HEK293 (cell line): ENCODE results near the gene CD9.

Experiments used
- CTCF ChIA-PET: fragments of 350-600 bp; formaldehyde crosslinking; extraction: SDS; loops from one replicate; lab custom pipeline; 2021; ENCODE audit warnings: antibody characterized with exemption; lab: Yijun Ruan, JAX
- POLR2A ChIA-PET: fragments of 300-600 bp; formaldehyde crosslinking; extraction: SDS; loops from one replicate; lab custom pipeline; 2020; ENCODE audit warnings: antibody characterized with exemption, inconsistent platforms; lab: Yijun Ruan, JAX
- H3K27ac ChIP-seq: fragments of 200-500 bp; sonication (Bioruptor generic); 2 replicates; pipeline ENCODE4 v1.5.1; 2014; ENCODE audit warnings: low read depth, low read length, control low read depth, inconsistent platforms; ENCODE audit errors: extremely low read depth
- H3K36me3 ChIP-seq, 2 experiments: fragments of 200-500 bp in 1 of 2; sonication (Bioruptor generic) in 1 of 2; 1 replicate in 1 of 2; 2 replicates in 1 of 2; pipeline ENCODE4 v1.5.1; 2014 to 2017; ENCODE audit warnings: inconsistent platforms in 2 of 2, low read length in 2 of 2; ENCODE audit not compliant: control insufficient read depth in 2 of 2, insufficient read depth in 1 of 2
- H3K4me1 ChIP-seq: fragments of 200-500 bp; sonication (Bioruptor generic); 2 replicates; pipeline ENCODE4 v1.5.1; 2014; ENCODE audit warnings: mild to moderate bottlenecking, low read length, inconsistent platforms; ENCODE audit not compliant: control insufficient read depth, insufficient read depth
- H3K4me3 ChIP-seq: 2 replicates; pipeline ENCODE4 v1.5.1; 2011; ENCODE audit warnings: low read depth, mild to moderate bottlenecking, control low read depth, low read length, moderate library complexity
- H3K9me3 ChIP-seq: fragments of 200-500 bp; sonication (Bioruptor generic); 2 replicates; pipeline ENCODE4 v1.5.1; 2014; ENCODE audit warnings: low read depth, low read length, inconsistent platforms; ENCODE audit not compliant: control insufficient read depth, insufficient read depth
- BCL11A ChIP-seq: fragments of 450-650 bp; formaldehyde crosslinking; IDR thresholded peaks from 2 replicates; pipeline ENCODE4 v1.5.1; 2016; ENCODE audit warnings: low read depth, missing biosample characterization, missing genetic modification characterization
- ELK4 ChIP-seq: IDR thresholded peaks from 2 replicates; pipeline ENCODE4 v1.6.1; 2011; ENCODE audit warnings: mild to moderate bottlenecking, low read depth, low read length, borderline replicate concordance
- GFI1B ChIP-seq: fragments of 450-650 bp; formaldehyde crosslinking; IDR thresholded peaks from 2 replicates; pipeline ENCODE4 v1.5.1; 2016; ENCODE audit warnings: missing biosample characterization, missing genetic modification characterization
- GLI2 ChIP-seq: fragments of 450-650 bp; formaldehyde crosslinking; IDR thresholded peaks from 2 replicates; pipeline ENCODE4; 2017; ENCODE audit warnings: missing biosample characterization, missing genetic modification characterization, low read depth, borderline replicate concordance
- HOXC10 ChIP-seq: sonication (generic); formaldehyde crosslinking; IDR thresholded peaks from 2 replicates; pipeline ENCODE4 v1.8.1; 2023; ENCODE audit warnings: mild to moderate bottlenecking, missing genetic modification reagents
- KLF9 ChIP-seq: fragments of 450-650 bp; formaldehyde crosslinking; IDR thresholded peaks from 2 replicates; pipeline ENCODE4 v1.5.1; 2016; ENCODE audit warnings: missing biosample characterization, missing genetic modification characterization, low read depth
- REST ChIP-seq: fragments of 450-650 bp; formaldehyde crosslinking; IDR thresholded peaks from 2 replicates; pipeline ENCODE4 v1.5.1; 2016; ENCODE audit warnings: missing biosample characterization, missing genetic modification characterization
- YY1 ChIP-seq: fragments of 450-650 bp; formaldehyde crosslinking; IDR thresholded peaks from 2 replicates; pipeline ENCODE4 v1.5.1; 2018; ENCODE audit warnings: missing biosample characterization, missing genetic modification characterization
- ZBTB1 ChIP-seq: fragments of 450-650 bp; formaldehyde crosslinking; IDR thresholded peaks from 2 replicates; pipeline ENCODE4 v1.5.1; 2016; ENCODE audit warnings: missing biosample characterization, missing genetic modification characterization
- ZBTB20 ChIP-seq: fragments of 450-650 bp; formaldehyde crosslinking; IDR thresholded peaks from 2 replicates; pipeline ENCODE4 v1.5.1; 2016; ENCODE audit warnings: missing biosample characterization, missing genetic modification characterization
- ZBTB49 ChIP-seq: fragments of 450-650 bp; formaldehyde crosslinking; IDR thresholded peaks from 2 replicates; pipeline ENCODE4 v1.5.1; 2016; ENCODE audit warnings: missing biosample characterization, missing genetic modification characterization, low read depth
- ZNF133 ChIP-seq: fragments of 450-650 bp; formaldehyde crosslinking; IDR thresholded peaks from 2 replicates; pipeline ENCODE4 v1.5.1; 2016; ENCODE audit warnings: missing biosample characterization, missing genetic modification characterization
- ZNF19 ChIP-seq: fragments of 450-650 bp; formaldehyde crosslinking; IDR thresholded peaks from 2 replicates; pipeline ENCODE4; 2016; ENCODE audit warnings: missing biosample characterization, missing genetic modification characterization, low read depth
- ZNF239 ChIP-seq: fragments of 450-650 bp; formaldehyde crosslinking; IDR thresholded peaks from 2 replicates; pipeline ENCODE4 v1.5.1; 2016; ENCODE audit warnings: missing biosample characterization, missing genetic modification characterization
- ZNF311 ChIP-seq: fragments of 450-650 bp; formaldehyde crosslinking; IDR thresholded peaks from 2 replicates; pipeline ENCODE4 v1.5.1; 2017; ENCODE audit warnings: missing biosample characterization, missing genetic modification characterization, borderline replicate concordance
- ZNF335 ChIP-seq: fragments of 450-650 bp; formaldehyde crosslinking; conservative IDR thresholded peaks from 2 replicates; pipeline ENCODE4 v1.5.1; 2016; ENCODE audit warnings: missing biosample characterization, missing genetic modification characterization
- ZNF366 ChIP-seq: fragments of 450-650 bp; formaldehyde crosslinking; conservative IDR thresholded peaks from 2 replicates; pipeline ENCODE4 v1.5.1; 2016; ENCODE audit warnings: missing biosample characterization, missing genetic modification characterization
- ZNF521 ChIP-seq: fragments of 450-650 bp; formaldehyde crosslinking; IDR thresholded peaks from 2 replicates; pipeline ENCODE4 v1.5.1; 2017; ENCODE audit warnings: missing biosample characterization, mild to moderate bottlenecking, missing genetic modification characterization
- ZNF555 ChIP-seq: fragments of 450-650 bp; formaldehyde crosslinking; conservative IDR thresholded peaks from 2 replicates; pipeline ENCODE4 v1.5.1; 2017; ENCODE audit warnings: missing biosample characterization, mild to moderate bottlenecking, missing genetic modification characterization, inconsistent platforms
- ZNF571 ChIP-seq: fragments of 450-650 bp; formaldehyde crosslinking; IDR thresholded peaks from 2 replicates; pipeline ENCODE4 v1.5.0; 2017; ENCODE audit warnings: missing biosample characterization, missing genetic modification characterization
- ZNF580 ChIP-seq: fragments of 450-650 bp; formaldehyde crosslinking; IDR thresholded peaks from 2 replicates; pipeline ENCODE4 v1.5.1; 2016; ENCODE audit warnings: missing biosample characterization, missing genetic modification characterization
- ZNF585B ChIP-seq: fragments of 450-650 bp; formaldehyde crosslinking; IDR thresholded peaks from 2 replicates; pipeline ENCODE4 v1.5.1; 2016; ENCODE audit warnings: missing biosample characterization, missing genetic modification characterization
- ZNF623 ChIP-seq: fragments of 450-650 bp; formaldehyde crosslinking; IDR thresholded peaks from 2 replicates; pipeline ENCODE4 v1.5.1; 2016; ENCODE audit warnings: missing biosample characterization, missing genetic modification characterization
- ZNF645 ChIP-seq: fragments of 450-650 bp; formaldehyde crosslinking; IDR thresholded peaks from 2 replicates; pipeline ENCODE4; 2016; ENCODE audit warnings: missing biosample characterization, missing genetic modification characterization
- ZNF654 ChIP-seq: fragments of 450-650 bp; formaldehyde crosslinking; IDR thresholded peaks from 2 replicates; pipeline ENCODE4 v1.5.1; 2016; ENCODE audit warnings: low read depth, missing biosample characterization, missing genetic modification characterization
- ZNF76 ChIP-seq: fragments of 450-650 bp; formaldehyde crosslinking; IDR thresholded peaks from 2 replicates; pipeline ENCODE4; 2016; ENCODE audit warnings: low read depth, missing biosample characterization, missing genetic modification characterization, borderline replicate concordance
- ZNF837 ChIP-seq: fragments of 450-650 bp; formaldehyde crosslinking; IDR thresholded peaks from 2 replicates; pipeline ENCODE4 v1.5.1; 2016; ENCODE audit warnings: missing biosample characterization, missing genetic modification characterization

Gene CD9

GRCh38 chr12:6211421-6211869 is 11.2 kb downstream of the CD9 start (continued):
- TF ChIP-seq ELK4 (no peak), ZBTB49 (no peak), ZNF19 (tag by site-specific recombination) (no peak), KLF9 (tag by site-specific recombination) (no peak), ZNF654 (tag by site-specific recombination) (no peak), ZNF366 (tag by site-specific recombination) (no peak), ZNF521 (no peak)
- TF ChIP-seq, all 188 proteins: peak for 0

- Histone ChIP-seq H3K4me3 (no peak overlapping the region), H3K27ac (no peak overlapping the region)
- ChIA-PET POLR2A (no interaction called here), CTCF (interaction anchor here (1.2 kb wide), 1 partner anchor 16 kb away, joined by 5 read pairs; no protein-coding TSS in a partner anchor)
- TF ChIP-seq ZNF571 (tag by site-specific recombination) = no peak
- no peak for TF ChIP-seq ZNF645 (tag by site-specific recombination)
- no peak for TF ChIP-seq ZBTB1 (tag by site-specific recombination)
- TF ChIP-seq GLI2 (tag by site-specific recombination) = no peak
- TF ChIP-seq HOXC10 (CRISPR knock-in tag) = no peak
- TF ChIP-seq ZNF837 = no peak
- no peak for TF ChIP-seq ZNF239 (tag by site-specific recombination)
- TF ChIP-seq GFI1B (tag by site-specific recombination) = no peak
- no peak for TF ChIP-seq ZNF580 (tag by site-specific recombination)
- no peak for TF ChIP-seq ZBTB20 (tag by site-specific recombination)
- TF ChIP-seq ZNF133 (tag by site-specific recombination) = no peak
- TF ChIP-seq ZNF311 (tag by site-specific recombination) = no peak
- no peak for TF ChIP-seq ZNF76
- no peak for TF ChIP-seq ZNF585B (tag by site-specific recombination)
- TF ChIP-seq ZNF623 (tag by site-specific recombination) = no peak
- TF ChIP-seq ZNF335 (tag by site-specific recombination) = no peak
- TF ChIP-seq YY1 (tag by site-specific recombination) = no peak
- no peak for TF ChIP-seq ZNF555 (tag by site-specific recombination)
- no peak for TF ChIP-seq REST (tag by site-specific recombination)
- TF ChIP-seq BCL11A (tag by site-specific recombination) = no peak
- TF ChIP-seq, all 188 proteins: peak for 0
- H3K9me3 ChIP-seq = no peaks in the 10 kb centered on the region
- no peaks in the 10 kb centered on the region for H3K36me3 ChIP-seq
- no peaks in the 10 kb centered on the region for H3K4me1 ChIP-seq
Measured at GRCh38 chr12:6212086-6212485, 11.9 kb downstream of the CD9 start.
